PC-9 (cell line): Measurements from ENCODE around the gene SYCP2.

Experiments used
- CTCF ChIP-seq: fragments of 200-600 bp; sonication (generic); conservative IDR thresholded peaks from 2 replicates; pipeline ENCODE4 v1.6.1; 2017; ENCODE audit warnings: mixed run types, antibody characterized with exemption, mild to moderate bottlenecking, moderate library complexity
- EZH2 ChIP-seq: fragments of 200-600 bp; sonication (generic); IDR thresholded peaks from 2 replicates; pipeline ENCODE4 v1.8.0; 2017; ENCODE audit warnings: antibody characterized with exemption, low read depth

GRCh38 chr20:59814840-59815340, 118.5 kb downstream of the SYCP2 start:
- no peak for TF ChIP-seq EZH2
- no peak for TF ChIP-seq CTCF
